GM12891 (cell line): Measurements from ENCODE around the gene SECISBP2.

Source experiments
- PAX5 ChIP-seq: IDR thresholded peaks from 2 replicates; pipeline ENCODE4 v1.6.1; 2011; ENCODE audit warnings: low read length, moderate library complexity, mild to moderate bottlenecking; ENCODE audit not compliant: insufficient read depth, severe bottlenecking
- POLR2A ChIP-seq: IDR thresholded peaks from 2 replicates; pipeline ENCODE4 v1.6.1; 2011; ENCODE audit warnings: low read depth, low read length, control low read depth
- POLR2AphosphoS5 ChIP-seq: IDR thresholded peaks from 2 replicates; pipeline ENCODE4 v1.6.1; 2011; ENCODE audit warnings: low read depth, low read length, control low read depth
- POU2F2 ChIP-seq: IDR thresholded peaks from 2 replicates; pipeline ENCODE4 v1.6.1; 2011; ENCODE audit warnings: low read depth, mild to moderate bottlenecking, control low read depth, low read length, moderate library complexity
- SPI1 ChIP-seq: IDR thresholded peaks from 2 replicates; pipeline ENCODE4 v1.6.1; 2011; ENCODE audit warnings: low read depth, low read length, control low read depth
- TAF1 ChIP-seq: IDR thresholded peaks from 2 replicates; pipeline ENCODE4 v1.6.1; 2011; ENCODE audit warnings: low read depth, low read length, control low read depth

- TF ChIP-seq TAF1, result no peak
- no peak for TF ChIP-seq POLR2A
- no peak for TF ChIP-seq POLR2AphosphoS5
- no peak for TF ChIP-seq SPI1
- no peak for TF ChIP-seq PAX5
- no peak for TF ChIP-seq POU2F2
Observed at GRCh38 chr9:89309166-89309565, 9.1 kb upstream of the SECISBP2 start.
